SU-DHL-6 (cell line): Measurements from ENCODE around the gene CX3CL1.
"Not testable (repeated sequence)": the region's sequence is repeated elsewhere in the genome, so short reads cannot be mapped to it uniquely, and the experiment has no call there.

Experiments
- CTCF ChIP-seq: fragments of 200-600 bp; sonication (generic); IDR thresholded peaks from one replicate; pipeline ENCODE4 v1.5.1; 2017; ENCODE audit warnings: antibody characterized with exemption, mild to moderate bottlenecking, low read length, moderate library complexity; ENCODE audit not compliant: insufficient read depth, poor library complexity, severe bottlenecking
- EZH2phosphoT487 ChIP-seq: fragments of 200-600 bp; sonication (generic), shearing (Covaris generic); conservative IDR thresholded peaks from 2 replicates; pipeline ENCODE4 v1.6.1; 2018; ENCODE audit warnings: mild to moderate bottlenecking, antibody characterized with exemption, low read length, moderate library complexity, mixed read lengths

DNA sequence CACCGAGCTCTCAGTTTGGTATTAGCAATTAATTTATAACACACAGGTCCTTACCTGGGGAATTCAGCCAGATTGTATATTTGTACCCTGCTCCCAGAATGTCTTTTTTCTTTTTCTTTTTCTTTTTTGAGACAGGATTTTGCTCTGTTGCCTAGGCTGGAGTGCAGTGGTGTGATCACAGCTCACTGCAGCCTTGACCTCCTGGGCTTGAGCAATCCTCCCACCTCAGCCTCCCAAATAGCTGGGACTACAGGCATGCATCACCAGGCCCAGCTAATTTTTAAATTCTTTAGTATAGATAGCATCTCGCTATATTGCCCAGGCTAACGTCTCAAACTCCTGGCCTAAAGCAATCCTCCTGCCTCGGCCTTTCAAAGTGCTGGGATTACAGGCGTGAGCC is 28.2 kb upstream of the CX3CL1 start:
- TF ChIP-seq CTCF, EZH2phosphoT487: not testable (repeated sequence)
